H9 (cell line): ENCODE measurements around the gene CHCHD6. TPM values are rescaled to one million over a fixed set of nuclear protein-coding genes. Genes with fewer than 3 reads are reported as not detected.

Experiments used
- DNase-seq: peaks from one replicate; pipeline ENCODE4 v3.0.0-alpha.2; 2017
- H2AFZ ChIP-seq: one replicate; pipeline ENCODE4 v1.6.1; 2013; ENCODE audit warnings: mild to moderate bottlenecking, low read length, control low read depth, moderate library complexity
- H2AK5ac ChIP-seq: 2 replicates; pipeline ENCODE4 v1.6.1; 2013; ENCODE audit warnings: low read length, control low read depth, mixed read lengths; ENCODE audit not compliant: insufficient read length
- H2BK120ac ChIP-seq: one replicate; pipeline ENCODE4 v1.6.1; 2013; ENCODE audit warnings: low read depth, mild to moderate bottlenecking, low read length, control low read depth, inconsistent platforms; ENCODE audit not compliant: poor library complexity, severe bottlenecking
- H2BK12ac ChIP-seq: 2 replicates; pipeline ENCODE4 v1.6.1; 2013; ENCODE audit warnings: low read length, control low read depth, mixed read lengths, low read depth; ENCODE audit not compliant: insufficient read length
- H2BK15ac ChIP-seq: 2 replicates; pipeline ENCODE4 v1.6.1; 2013; ENCODE audit warnings: low read depth, low read length, control low read depth
- H2BK20ac ChIP-seq: one replicate; pipeline ENCODE4 v1.6.1; 2013; ENCODE audit warnings: low read depth, mild to moderate bottlenecking, low read length, control low read depth, inconsistent platforms; ENCODE audit not compliant: poor library complexity, severe bottlenecking
- H2BK5ac ChIP-seq: 2 replicates; pipeline ENCODE4 v1.6.1; 2013; ENCODE audit warnings: low read length, control low read depth, mixed read lengths; ENCODE audit not compliant: insufficient read length
- H3K14ac ChIP-seq: 2 replicates; pipeline ENCODE4 v1.6.1; 2013; ENCODE audit warnings: low read length, control low read depth; ENCODE audit not compliant: insufficient read depth
- H3K18ac ChIP-seq: 2 replicates; pipeline ENCODE4 v1.6.1; 2013; ENCODE audit warnings: low read depth, mild to moderate bottlenecking, mixed read lengths, low read length, control low read depth; ENCODE audit not compliant: insufficient read length
- H3K23ac ChIP-seq: 2 replicates; pipeline ENCODE4 v1.6.1; 2013; ENCODE audit warnings: low read length, control low read depth, mixed read lengths, low read depth; ENCODE audit not compliant: insufficient read length
- H3K23me2 ChIP-seq: 2 replicates; pipeline ENCODE4 v1.6.1; 2013; ENCODE audit warnings: low read depth, mild to moderate bottlenecking, mixed read lengths, low read length, control low read depth; ENCODE audit not compliant: insufficient read length, poor library complexity, severe bottlenecking
- H3K27ac ChIP-seq: 2 replicates; pipeline ENCODE4 v1.5.1; 2013; ENCODE audit warnings: low read length, control low read depth, mixed read lengths, low read depth; ENCODE audit not compliant: insufficient read length
- H3K27me3 ChIP-seq: 2 replicates; pipeline ENCODE4 v1.6.1; 2013; ENCODE audit warnings: low read length, control low read depth, inconsistent platforms; ENCODE audit not compliant: insufficient read depth
- H3K4ac ChIP-seq: 2 replicates; pipeline ENCODE4 v1.6.1; 2013; ENCODE audit warnings: low read depth, mild to moderate bottlenecking, control low read depth, inconsistent platforms, low read length, moderate library complexity
- H3K4me1 ChIP-seq: 2 replicates; pipeline ENCODE4 v1.6.1; 2013; ENCODE audit warnings: low read length, control low read depth, inconsistent platforms; ENCODE audit not compliant: insufficient read depth
- H3K4me2 ChIP-seq: 2 replicates; pipeline ENCODE4 v1.6.1; 2013; ENCODE audit warnings: low read length, control low read depth, mixed read lengths; ENCODE audit not compliant: insufficient read length, insufficient read depth
- H3K56ac ChIP-seq: 2 replicates; pipeline ENCODE4 v1.6.1; 2013; ENCODE audit warnings: low read depth, mild to moderate bottlenecking, mixed read lengths, low read length, control low read depth; ENCODE audit not compliant: insufficient read length
- H3K79me1 ChIP-seq: 2 replicates; pipeline ENCODE4 v1.6.1; 2013; ENCODE audit warnings: low read depth, mild to moderate bottlenecking, moderate library complexity, low read length, control low read depth, inconsistent platforms; ENCODE audit not compliant: insufficient read depth, poor library complexity, severe bottlenecking
- H3K79me2 ChIP-seq: 2 replicates; pipeline ENCODE4 v1.6.1; 2013; ENCODE audit warnings: low read length, control low read depth, inconsistent platforms; ENCODE audit not compliant: insufficient read depth
- H3K9ac ChIP-seq: 2 replicates; pipeline ENCODE4 v1.6.1; 2013; ENCODE audit warnings: low read length, control low read depth, mixed read lengths; ENCODE audit not compliant: insufficient read length; ENCODE audit errors: extremely low read depth
- H3K9me3 ChIP-seq: one replicate; pipeline ENCODE4 v1.6.1; 2013; ENCODE audit warnings: low read depth, low read length, inconsistent platforms; ENCODE audit not compliant: control insufficient read depth
- H3T11ph ChIP-seq: one replicate; pipeline ENCODE4 v1.6.1; 2013; ENCODE audit warnings: mild to moderate bottlenecking, low read length, control low read depth, inconsistent platforms
- H4K20me1 ChIP-seq: one replicate; pipeline ENCODE4 v1.6.1; 2013; ENCODE audit not compliant: control insufficient read depth, insufficient read length, insufficient read depth
- H4K5ac ChIP-seq: 2 replicates; pipeline ENCODE4 v1.6.1; 2013; ENCODE audit warnings: low read depth, mild to moderate bottlenecking, mixed read lengths, low read length, control low read depth; ENCODE audit not compliant: insufficient read length
- H4K8ac ChIP-seq: replicated peaks from 2 replicates; pipeline ENCODE4 v1.6.1; 2013; ENCODE audit warnings: low read length, control low read depth, mixed read lengths, low read depth; ENCODE audit not compliant: insufficient read length
- H4K91ac ChIP-seq: 2 replicates; pipeline ENCODE4 v1.6.1; 2013; ENCODE audit warnings: low read depth, mild to moderate bottlenecking, moderate library complexity, mixed read lengths, low read length, control low read depth; ENCODE audit not compliant: insufficient read length
- H3K27ac Mint-ChIP-seq, 3 experiments: 2 replicates in 2 of 3; 3 replicates in 1 of 3; pipeline ENCODE4 v1.8.0; 2020 to 2021; ENCODE audit warnings: mixed read lengths in 3 of 3, mild to moderate bottlenecking in 1 of 3, moderate library complexity in 1 of 3
- H3K27me3 Mint-ChIP-seq: 2 replicates; pipeline ENCODE4 v1.8.0; 2021; ENCODE audit warnings: low read depth, mild to moderate bottlenecking, moderate library complexity, mixed read lengths
- H3K36me3 Mint-ChIP-seq, 3 experiments: 2 replicates in 2 of 3; 3 replicates in 1 of 3; pipeline ENCODE4 v1.8.0; 2020 to 2021; ENCODE audit warnings: low read depth in 3 of 3, mixed read lengths in 3 of 3; ENCODE audit not compliant: insufficient read depth in 1 of 3
- H3K4me1 Mint-ChIP-seq, 2 experiments: 2 replicates each; pipeline ENCODE4 v1.8.0; 2020; ENCODE audit warnings: mixed read lengths in 2 of 2
- H3K4me3 Mint-ChIP-seq, 2 experiments: 2 replicates in 1 of 2; 3 replicates in 1 of 2; pipeline ENCODE4 v1.8.0; 2020 to 2021; ENCODE audit warnings: mild to moderate bottlenecking in 2 of 2, mixed read lengths in 2 of 2, moderate library complexity in 1 of 2
- H3K9me3 Mint-ChIP-seq, 2 experiments: 2 replicates in 1 of 2; 3 replicates in 1 of 2; pipeline ENCODE4 v1.8.0; 2020; ENCODE audit warnings: mild to moderate bottlenecking in 2 of 2, mixed read lengths in 2 of 2, moderate library complexity in 1 of 2
- WGBS: extraction: QIAGEN DNeasy Blood & Tissue Kit; methylation state at CpG from one replicate; pipeline ENCODE4 v1.1.7; 2013; ENCODE audit warnings: missing lambda C conversion rate, low lambda C conversion rate, mixed read lengths; ENCODE audit not compliant: insufficient read length; ENCODE audit errors: extremely low coverage; 5-methylcytosine and 5-hydroxymethylcytosine counted together
- total RNA-seq: library from RNA; stranded (reverse); gene quantifications from 2 replicates; pipeline ENCODE4 v1.2.1, GENCODE V29; 2021
- TF ChIP-seq, protein P1 (sequence below): fragments of 200-600 bp; sonication (generic); conservative IDR thresholded peaks from 3 replicates; pipeline ENCODE4 v1.8.0; 2021; ENCODE audit warnings: antibody characterized with exemption, mild to moderate bottlenecking

CHCHD6 gene
- total RNA-seq, 1 experiment from 2014 or later: 34.2 TPM

GRCh38 chr3:126734106-126734723 is 30.2 kb downstream of the CHCHD6 start:
- no peak for DNase-seq
- H3K4me1 ChIP-seq: no peaks in the 10 kb centered on the region; the same call in 1 of the 2 replicates
- H3K27ac ChIP-seq: no peak overlapping the region
- no CpG with 5 or more reads among the region's 5 CpGs for WGBS
- Mint-ChIP-seq H3K27ac (peak overlapping the region in 1 of 3 experiments; percentile 26; a peak in 1 of 7 replicates), H3K9me3 (no peaks in the 10 kb centered on the region), H3K4me1 (peaks cover 0 to 2% of the 10 kb centered on the region in 2 experiments; a peak in 3 of 4 replicates), H3K4me3 (no peak overlapping the region), H3K27me3 (no peaks in the 10 kb centered on the region), H3K36me3 (peaks cover 24 to 40% (median 34%) of the 10 kb centered on the region in 3 experiments)
- H3K79me1 ChIP-seq: no peaks in the 10 kb centered on the region
- no peak overlapping the region for H2BK120ac ChIP-seq
- no peak overlapping the region for H4K8ac ChIP-seq
- H3K79me2 ChIP-seq: no peaks in the 10 kb centered on the region
- no peak overlapping the region for H2BK15ac ChIP-seq
- H3K4ac ChIP-seq: no peak overlapping the region
- H4K5ac ChIP-seq: no peak overlapping the region
- TF ChIP-seq, protein P1, sequence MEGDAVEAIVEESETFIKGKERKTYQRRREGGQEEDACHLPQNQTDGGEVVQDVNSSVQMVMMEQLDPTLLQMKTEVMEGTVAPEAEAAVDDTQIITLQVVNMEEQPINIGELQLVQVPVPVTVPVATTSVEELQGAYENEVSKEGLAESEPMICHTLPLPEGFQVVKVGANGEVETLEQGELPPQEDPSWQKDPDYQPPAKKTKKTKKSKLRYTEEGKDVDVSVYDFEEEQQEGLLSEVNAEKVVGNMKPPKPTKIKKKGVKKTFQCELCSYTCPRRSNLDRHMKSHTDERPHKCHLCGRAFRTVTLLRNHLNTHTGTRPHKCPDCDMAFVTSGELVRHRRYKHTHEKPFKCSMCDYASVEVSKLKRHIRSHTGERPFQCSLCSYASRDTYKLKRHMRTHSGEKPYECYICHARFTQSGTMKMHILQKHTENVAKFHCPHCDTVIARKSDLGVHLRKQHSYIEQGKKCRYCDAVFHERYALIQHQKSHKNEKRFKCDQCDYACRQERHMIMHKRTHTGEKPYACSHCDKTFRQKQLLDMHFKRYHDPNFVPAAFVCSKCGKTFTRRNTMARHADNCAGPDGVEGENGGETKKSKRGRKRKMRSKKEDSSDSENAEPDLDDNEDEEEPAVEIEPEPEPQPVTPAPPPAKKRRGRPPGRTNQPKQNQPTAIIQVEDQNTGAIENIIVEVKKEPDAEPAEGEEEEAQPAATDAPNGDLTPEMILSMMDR: no peak
- H3K9ac ChIP-seq: no peak overlapping the region
- no peaks in the 10 kb centered on the region for H3K27me3 ChIP-seq
- H2BK20ac ChIP-seq: no peak overlapping the region
- no peak overlapping the region for H4K91ac ChIP-seq
- no peak overlapping the region for H2BK12ac ChIP-seq
- no peak overlapping the region for H3K14ac ChIP-seq
- H3K23ac ChIP-seq: no peak overlapping the region
- H2AFZ ChIP-seq: no peak overlapping the region
- H3K23me2 ChIP-seq: no peaks in the 10 kb centered on the region
- no peaks in the 10 kb centered on the region for H4K20me1 ChIP-seq
- H3K18ac ChIP-seq: no peak overlapping the region
- no peak overlapping the region for H3K56ac ChIP-seq
- H2BK5ac ChIP-seq: no peak overlapping the region
- no peak overlapping the region for H2AK5ac ChIP-seq
- H3K4me2 ChIP-seq: no peak overlapping the region
- H3T11ph ChIP-seq: no peak overlapping the region
- H3K9me3 ChIP-seq: no peaks in the 10 kb centered on the region
